GM19240 (cell line): Measurements from ENCODE around the gene CALML3.

ENCODE experiments used
- DNase-seq: peaks from one replicate; pipeline ENCODE4 v3.0.0; 2011; ENCODE audit warnings: low spot score; ENCODE audit not compliant: insufficient read length

Gene CALML3

DNA sequence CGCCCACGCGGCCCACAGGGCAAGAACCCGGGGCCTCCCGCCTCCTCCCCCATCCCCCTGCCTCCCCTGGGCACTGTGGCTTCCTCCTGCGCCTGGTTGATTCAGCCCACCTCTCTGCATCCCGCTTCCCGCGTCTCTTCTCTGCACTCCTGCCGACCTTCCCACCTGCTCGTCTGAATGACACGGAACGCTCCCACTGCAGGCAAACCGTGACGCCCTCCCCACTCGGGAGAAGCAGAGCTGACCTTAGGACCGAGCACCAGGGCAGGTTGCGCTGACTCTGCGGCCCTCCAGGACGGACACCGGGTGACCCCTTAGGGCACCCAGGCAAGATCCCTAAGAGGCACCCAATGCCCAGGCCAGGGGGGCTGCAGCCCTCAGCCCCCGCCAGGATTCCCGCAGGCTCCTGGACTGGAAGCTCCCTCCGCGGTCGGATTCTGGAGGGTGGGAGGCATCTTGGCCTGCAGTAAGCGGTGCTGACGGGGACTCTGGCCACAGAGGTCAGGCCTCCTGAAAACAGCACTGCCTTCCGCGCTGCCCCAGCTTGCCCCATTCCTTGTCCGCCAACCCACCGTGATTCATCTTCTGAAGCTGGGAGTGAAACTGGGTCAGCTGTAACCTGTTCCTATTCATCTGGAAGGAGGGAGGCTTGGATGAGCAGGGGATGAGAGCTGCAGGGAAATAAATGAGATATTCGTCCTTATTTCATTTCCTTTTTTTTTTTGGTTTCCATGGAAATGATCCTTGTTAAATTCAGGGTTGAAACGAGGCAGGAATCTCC is 990 bp downstream of the CALML3 start:
- DNase-seq, result no peak

DNA sequence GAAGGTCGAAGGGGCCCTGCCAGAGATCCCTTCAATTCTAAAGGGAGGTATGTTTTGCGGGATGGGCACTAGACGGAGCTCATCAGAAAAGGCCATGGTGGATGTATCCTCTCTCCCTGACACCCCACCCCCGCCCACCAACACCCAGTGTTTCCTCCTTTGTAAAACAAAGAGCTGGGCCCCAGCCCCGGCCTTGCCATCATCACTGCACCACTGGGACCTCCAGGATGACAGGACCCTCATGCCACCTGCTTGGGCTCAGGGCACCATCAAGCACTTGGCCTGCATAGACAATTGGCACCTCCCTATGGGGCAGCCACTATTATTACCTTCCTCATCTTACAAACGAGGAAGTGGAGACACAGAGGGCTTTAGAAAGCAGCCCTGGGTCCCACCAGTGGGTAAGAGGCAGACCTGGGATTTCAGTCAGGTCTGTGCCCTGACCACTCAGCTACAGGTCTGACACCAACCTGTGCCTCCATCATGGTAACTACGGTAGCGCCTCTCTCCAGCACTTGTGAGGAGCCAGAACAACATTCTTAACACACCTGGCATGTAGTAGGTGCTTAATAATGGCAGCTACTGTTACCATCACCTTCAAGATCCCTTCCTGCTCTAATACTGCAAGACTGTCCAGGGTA is 2.0 kb downstream of the CALML3 start:
- DNase-seq, result no peak

DNA sequence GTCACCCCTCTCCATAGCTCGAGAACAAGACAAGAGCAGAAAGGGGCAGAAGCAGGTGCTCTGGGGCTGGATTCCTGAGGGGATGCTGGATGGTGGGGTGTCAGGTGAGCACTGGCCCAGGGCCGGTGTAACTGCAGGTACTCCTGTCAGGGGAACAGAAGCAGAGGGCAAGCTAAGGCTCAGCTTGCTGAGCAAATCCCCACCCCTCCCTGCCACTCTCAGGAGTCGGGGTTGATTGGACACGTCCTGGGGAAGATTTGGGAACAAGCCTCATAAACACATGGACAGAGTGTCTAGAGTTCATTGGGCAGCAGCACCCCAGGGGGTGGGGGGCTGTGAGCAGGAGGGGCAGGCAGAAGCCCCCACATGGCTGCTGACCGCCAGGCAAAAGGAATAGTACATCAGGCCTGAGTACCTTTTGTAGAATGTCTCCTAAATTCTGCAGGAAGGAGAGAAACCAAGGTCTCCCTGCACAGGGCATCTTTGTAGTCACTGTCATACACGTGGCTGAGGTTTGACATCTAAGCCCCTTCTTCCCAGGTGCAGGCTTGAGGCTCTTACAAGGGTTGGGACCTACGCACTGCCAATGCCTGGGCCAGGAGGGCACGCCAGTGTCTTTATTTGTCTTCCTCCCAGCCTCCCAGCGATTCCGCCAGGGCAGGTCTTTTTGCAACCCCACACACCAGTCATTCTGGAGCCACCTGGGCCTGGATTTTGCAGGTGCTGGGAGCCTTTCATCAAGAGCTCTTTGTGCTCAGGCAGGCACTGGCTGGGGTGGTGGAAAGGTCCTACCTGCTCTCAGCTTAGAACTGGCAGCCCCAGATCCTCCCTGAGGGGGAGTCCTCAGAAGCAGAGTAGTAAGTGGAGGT is 2.8 kb downstream of the CALML3 start:
- DNase-seq, result no peak

DNA sequence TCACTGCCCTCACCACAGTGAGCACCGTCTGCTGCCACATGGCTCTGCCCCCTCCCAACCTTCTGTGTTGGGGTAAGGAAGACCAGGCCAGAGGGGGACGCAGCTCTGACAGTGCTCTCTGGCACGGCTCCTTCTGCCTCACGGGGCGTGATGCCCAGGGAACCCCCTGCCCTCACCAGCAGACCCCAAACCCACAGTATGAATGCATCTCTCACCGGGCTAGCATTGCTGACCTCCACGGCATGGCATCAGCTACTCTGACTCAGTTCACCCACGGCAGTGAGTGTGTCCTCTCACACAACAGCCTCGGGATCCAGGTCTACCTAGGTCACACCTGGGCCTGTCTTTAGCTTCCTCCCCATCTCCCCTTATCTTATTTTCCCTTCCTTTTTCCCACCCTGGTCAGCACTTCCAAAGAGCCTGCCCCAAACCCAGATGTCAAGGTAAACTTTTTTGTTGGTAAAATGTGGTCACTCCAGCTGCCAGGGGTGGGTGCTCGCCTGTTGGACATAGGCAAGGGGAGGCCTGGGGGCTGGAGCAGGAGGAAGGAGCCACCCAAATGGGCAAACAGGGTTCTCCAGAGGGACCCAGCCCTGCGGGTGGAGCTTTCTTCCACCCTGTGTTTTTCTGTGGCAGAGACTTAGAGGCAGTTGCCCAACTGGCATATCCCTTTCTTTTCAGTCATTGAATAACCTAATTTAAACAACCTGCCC is 4.4 kb downstream of the CALML3 start:
- DNase-seq, result no peak

DNA sequence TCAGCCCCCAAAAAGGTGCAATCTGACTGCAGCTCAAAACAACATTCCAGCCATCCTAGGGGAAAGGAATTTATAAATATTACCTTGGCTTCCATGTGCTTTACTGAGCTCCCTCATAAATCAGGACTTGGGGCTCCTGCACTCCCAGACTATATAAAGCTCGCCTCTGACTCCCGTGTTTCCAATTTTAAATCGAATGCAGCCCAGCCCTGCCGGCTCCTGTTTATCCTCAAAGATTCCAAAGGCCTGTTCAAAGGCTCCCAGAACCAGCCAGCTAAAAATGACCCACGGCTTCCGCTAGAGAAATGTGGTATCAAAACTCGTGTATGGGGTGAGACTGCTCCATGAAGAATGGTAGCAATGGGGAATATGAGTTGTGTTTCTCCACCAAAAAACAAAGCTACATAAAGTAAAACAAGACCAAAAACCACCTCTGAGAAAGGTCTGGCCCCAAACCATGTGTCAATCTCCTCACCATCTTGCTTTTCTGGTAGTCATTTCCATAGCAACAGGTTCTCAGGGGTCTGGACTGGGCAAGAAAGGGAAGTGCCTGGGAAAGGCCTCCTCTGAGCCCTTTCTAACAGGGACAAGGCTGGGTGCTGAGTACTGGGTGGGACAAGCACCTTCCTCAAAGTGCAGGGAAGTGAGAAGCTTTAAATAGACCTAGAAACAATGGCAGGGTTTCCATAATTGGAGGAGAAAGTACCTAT is 5.1 kb downstream of the CALML3 start:
- DNase-seq, result no peak

DNA sequence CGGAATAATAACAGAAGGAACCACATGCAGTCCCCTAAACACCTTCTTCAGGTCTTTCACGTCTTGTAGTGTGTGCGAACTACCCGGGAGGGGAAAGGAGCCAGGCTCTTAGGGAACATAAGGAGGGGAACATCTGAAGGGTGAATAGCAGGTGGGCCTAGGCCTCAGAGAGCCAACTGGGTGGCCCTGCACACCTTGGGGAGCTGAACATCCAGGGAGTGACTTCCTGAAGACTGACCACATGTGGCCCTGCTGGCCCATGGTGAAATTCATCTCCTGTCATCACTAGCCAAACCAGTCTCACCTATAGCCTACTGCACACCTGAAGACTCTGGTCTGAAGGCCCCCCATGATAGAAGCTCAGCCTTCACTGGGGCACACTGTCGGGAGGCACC is 5.6 kb downstream of the CALML3 start:
- no peak for DNase-seq

DNA sequence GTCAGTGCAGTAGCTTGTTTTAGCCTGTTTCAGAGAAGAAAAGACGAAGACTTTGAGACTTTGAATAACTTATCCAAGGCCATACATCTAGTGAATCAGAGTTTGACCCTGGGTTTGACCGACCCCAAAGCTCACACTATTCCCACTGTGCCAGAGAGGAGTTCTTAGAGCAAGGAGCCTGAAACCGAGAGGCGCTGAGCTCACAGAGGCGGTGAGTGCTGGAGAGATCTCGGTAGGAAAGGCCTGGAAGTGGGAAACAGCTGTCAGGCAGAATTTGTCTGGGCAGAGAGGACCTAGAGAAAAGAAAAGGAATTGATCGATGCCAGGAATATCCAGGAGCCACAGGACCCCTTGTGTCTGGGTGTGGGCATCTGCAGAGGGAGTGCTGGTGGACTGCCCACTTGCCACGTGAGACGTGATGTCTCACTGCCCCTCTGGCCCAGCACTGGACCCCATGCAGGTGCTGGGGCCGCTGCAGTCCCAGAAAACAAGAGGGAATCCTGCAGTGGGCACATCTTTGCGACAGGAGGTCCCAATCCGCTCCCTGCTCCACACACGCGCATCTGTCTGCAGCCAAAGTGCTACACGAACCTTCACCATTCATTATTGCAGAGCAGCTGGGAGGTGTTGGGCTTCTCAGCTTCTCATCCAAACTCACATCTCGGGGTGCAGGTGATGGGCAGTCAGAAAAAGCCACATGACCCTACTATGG is 6.2 kb downstream of the CALML3 start:
- DNase-seq, result no peak

DNA sequence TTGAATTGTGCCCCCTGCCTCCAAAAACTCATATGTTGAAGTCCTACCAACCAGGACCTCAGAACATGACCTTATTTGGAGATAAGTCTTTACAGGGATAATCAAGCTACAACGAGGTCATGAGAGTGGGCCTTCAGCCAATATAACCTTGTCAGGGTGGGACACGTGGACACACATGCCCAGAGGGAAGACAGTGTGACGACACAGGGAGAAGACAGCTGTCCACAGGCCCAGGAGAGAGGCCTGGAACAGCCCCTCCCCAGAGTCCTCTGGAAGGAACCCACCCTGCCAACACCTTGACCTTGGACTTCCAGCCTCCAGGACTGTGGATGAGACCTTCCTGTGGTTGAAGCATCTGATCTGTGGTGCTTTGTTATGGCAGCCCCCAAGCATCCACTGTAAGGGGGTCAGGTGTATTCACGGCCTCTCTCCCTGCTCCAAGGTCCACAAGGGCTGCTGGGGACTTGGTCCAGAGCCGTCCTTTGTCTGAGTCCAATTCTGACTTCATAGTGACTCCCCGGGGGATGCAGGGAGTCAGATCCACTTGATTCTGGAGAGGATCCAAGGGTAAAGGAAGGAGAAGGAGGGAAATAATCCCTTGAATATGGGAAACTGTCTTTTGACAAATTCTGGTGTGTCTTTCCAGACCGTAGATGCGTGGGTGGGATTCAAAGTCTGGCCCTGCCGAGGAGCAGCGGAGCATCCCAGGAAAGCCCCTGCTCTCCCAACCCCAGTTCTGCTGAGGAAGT is 7.0 kb downstream of the CALML3 start:
- no peak for DNase-seq

DNA sequence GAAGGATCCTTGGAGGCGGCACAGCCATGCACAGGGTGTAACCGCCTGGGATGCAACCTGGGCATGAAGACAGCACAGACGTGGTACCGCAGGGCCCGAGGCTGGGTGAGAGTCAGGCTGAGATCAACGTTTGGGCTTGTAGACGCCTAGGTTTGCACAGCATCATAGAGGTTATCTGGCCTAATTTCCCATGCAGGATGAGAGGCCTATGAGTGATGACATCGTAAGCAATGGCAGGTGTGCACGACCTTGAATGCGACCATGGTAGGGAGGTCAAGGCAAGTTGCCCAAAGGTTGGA is 7.5 kb downstream of the CALML3 start:
- no peak for DNase-seq

DNA sequence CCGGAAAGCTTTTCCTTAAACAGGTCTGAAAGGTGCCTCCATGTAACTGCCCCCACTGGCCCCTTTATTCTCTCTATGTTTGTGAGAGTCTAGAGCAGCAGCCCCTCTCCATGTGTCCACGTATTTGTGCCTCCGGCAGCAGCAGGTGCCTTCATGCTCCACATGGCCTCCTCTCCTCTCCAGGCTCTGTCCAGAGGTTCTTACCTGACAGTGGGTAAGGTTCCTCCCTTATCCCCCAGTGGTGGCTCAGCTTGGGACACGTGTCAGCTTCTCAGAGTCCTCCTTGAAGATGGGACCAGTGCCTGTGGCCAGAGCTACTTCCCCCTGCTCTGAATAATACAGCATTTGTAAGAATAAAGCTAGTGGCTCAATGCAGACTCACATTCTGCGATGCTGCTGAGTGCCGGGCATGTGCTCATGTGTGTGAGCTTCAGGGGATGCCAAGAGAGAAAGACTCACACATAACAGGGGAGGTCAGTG is 7.9 kb downstream of the CALML3 start:
- DNase-seq, result no peak

DNA sequence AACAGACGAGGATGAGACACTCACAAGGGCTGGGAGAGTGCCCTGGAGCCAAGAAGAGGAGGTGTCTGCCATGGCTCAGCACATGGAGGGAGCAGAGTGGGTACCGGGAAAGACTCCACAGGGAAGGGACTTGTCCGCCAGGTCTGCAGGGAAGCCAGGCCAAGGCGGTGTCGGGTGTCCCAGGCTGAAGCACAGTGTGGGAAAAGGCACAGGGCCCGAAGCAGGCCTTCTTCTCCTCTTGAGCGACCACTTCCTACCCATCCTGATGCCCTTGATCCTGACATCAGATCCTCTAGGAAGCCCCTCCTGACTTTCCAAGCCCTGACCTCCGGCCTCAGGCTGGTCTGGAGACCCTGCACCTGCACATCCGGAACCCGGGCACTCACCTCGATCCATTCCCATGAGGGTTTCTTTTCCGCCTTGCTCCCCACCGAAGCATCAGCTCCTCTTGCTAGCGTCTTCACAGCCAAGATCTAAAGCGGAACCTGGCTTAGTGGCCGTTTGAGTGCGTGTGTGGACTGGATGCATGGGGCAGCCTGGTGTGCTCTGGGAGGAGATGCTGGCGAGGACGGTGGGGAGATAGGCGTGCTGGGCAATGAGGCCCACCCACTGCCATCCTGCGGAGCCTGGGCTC is 8.5 kb downstream of the CALML3 start:
- DNase-seq, result no peak

DNA sequence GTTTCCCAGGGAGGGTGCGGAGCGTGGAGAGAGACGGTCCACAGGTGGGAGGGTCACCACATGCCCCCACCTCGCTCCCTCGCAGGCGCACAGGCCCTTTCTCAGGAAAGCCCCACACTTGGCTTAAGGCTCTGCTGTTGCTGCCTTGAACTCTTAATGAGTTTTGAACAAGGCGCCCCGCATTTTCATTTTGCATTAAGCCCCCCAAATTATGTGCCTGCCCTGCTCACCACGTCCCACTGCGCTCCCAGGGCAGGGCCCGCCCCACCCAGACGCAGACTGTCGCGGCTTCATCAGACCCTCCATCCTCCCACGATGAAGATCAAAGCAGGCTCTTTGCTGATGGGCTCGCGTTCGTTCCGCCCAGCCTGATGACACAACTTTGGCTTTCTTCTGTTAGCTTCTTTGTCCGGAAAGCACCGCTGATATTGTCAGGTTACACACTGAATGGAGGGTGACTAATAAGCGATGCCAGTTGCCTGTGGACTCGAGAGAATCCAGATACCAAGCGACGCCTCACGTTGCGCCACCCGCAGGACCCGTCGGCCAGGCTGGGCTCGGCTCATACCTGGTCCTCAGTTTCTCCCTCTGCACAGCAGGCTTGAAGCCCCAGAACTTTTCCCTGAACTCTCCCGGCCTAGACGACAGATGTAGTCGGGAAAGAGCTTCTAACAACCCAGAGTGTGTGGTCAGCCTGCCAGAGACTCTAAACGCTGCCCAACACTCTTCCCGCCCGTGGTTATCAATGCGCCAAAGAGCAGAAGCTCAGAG is 9.5 kb downstream of the CALML3 start:
- DNase-seq, result no peak

DNA sequence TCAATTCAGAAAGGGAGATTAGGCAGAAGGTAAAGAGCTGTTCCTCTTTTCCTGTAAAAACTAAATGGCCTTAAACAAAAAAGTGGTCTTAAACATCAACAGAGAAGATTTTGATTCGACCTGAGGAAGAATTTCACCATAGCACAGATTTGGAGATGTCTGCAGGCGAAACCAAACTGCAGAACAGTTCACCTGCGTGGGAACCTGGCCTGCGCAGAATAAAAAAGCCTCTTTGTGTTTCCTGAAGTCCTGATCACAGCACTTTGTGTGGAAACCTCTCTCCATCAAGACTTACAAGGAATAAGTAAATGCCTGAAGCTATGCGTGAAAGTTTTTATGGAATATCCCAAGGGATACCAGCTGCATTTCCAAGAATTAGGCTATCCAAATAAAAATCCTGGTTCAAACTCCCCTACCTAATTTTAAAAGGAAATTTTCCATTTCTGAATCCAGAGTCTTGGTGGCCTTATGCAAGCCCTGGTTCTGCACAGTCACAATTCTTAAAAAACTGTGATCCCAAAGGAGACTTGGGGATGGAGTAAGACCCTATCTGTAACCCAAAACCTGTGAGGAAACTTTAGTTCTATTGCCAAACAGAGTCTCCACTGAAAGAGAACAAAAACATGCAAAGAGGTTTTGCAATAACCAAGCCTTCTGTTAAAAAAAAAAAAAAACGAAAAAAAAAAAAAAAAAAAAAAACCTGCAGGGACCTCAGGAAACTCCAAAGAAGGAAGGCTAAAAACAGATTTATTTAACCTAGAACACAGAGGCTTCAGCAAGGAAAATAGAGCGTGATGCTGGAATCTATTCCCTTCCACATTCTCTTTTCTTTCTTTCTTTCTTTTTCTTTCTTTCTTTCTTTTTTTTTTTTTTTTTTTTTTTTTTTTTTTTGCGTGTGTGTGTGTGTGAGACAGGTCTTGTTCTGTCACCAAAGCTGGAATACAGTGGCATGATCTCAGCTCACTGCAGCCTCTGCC is 10.4 kb downstream of the CALML3 start:
- no peak for DNase-seq

DNA sequence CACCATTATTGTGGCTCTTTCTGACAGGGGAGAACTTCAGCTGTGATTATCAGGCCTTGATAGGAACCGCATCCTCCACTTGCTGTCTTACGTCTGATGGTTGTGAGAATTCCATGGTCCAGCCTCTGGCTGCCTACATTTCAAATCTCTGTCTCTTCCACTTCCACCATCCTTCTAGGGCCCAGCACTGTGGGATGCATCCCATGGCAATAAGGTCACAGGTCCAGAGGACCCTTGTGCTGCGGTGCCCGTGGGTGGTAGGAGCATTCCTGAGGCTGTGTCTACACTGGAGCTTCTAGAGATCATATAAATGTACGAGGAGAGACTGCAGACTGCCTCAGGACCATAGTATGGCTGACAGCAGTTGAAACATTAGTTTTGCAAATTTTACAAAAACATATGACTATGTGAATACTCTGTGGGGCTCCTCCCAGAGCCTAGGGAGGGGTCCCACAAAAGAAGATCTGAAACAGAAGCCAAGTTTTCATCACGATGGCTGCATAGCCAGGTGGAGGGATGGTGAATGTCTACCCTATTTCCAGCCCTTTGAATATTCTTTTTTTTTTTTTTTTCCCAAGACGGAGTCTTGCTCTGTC is 11.8 kb downstream of the CALML3 start:
- no peak for DNase-seq

DNA sequence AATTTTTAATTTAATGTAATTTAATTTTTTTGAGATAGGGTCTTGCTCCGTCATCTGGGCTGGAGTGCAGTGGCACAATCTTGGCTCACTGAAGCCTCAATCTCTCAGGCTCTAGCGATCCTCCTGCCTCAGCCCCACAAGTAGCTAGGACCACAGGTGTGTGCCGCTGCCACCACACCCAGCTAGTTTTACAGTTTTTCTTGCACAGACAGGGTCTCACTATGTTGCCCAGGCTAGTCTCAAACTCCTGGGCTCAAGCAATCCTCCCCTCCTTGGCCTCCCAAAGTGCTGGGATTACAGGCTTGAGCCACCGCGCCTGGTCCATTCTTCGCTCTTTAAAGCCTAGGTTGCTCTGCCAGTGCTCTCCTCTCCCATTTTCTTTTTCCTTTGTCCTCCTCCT is 12.9 kb downstream of the CALML3 start:
- no peak for DNase-seq

DNA sequence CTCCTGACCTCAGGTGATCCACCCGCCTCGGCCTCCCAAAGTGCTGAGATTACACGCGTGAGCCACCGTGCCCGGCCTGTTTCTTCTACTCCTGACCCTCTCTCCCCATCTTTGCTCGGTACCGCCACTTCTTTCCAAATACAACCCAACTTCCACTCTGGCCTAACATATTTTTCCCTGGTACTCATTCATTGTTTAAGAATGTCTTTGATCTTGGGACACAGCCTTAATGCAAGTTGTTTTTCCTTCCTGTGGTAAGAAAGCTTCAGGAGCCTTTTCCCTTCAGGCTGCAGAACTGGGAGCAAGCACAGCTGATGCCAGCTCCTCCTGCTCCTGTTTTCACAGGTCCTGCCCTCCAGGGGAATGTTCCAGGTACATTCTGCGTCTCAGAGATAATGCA is 13.7 kb downstream of the CALML3 start:
- DNase-seq, result no peak
